Loucy (cell line): ENCODE results near the gene KSR1.

Source experiments
- H2AFZ ChIP-seq: fragments of 200-600 bp; sonication (generic); 2 replicates; pipeline ENCODE4 v1.6.0; 2016; ENCODE audit warnings: antibody characterized with exemption, mild to moderate bottlenecking, low read length, moderate library complexity
- H3F3A ChIP-seq: fragments of 200-600 bp; 2 replicates; pipeline ENCODE4 v1.6.0; 2016; ENCODE audit warnings: antibody characterized with exemption, low read depth, mild to moderate bottlenecking
- H3K27me3 ChIP-seq: fragments of 200-600 bp; sonication (generic); 2 replicates; pipeline ENCODE4 v1.6.1; 2014; ENCODE audit warnings: low read length, mild to moderate bottlenecking; ENCODE audit not compliant: insufficient read depth, poor library complexity, severe bottlenecking
- H3K36me3 ChIP-seq: fragments of 200-600 bp; sonication (generic); 2 replicates; pipeline ENCODE4 v1.6.1; 2016; ENCODE audit warnings: low read length; ENCODE audit not compliant: insufficient read depth
- H3K4me1 ChIP-seq: fragments of 200-600 bp; sonication (generic); 2 replicates; pipeline ENCODE4 v1.5.1; 2014; ENCODE audit warnings: low read length, mild to moderate bottlenecking; ENCODE audit not compliant: insufficient read depth, poor library complexity, severe bottlenecking
- H3K4me2 ChIP-seq: fragments of 200-600 bp; sonication (generic); 2 replicates; pipeline ENCODE4 v1.6.0; 2014; ENCODE audit warnings: antibody characterized with exemption, low read length, low read depth, mild to moderate bottlenecking; ENCODE audit not compliant: poor library complexity, severe bottlenecking
- H3K4me3 ChIP-seq: fragments of 200-600 bp; sonication (generic); 2 replicates; pipeline ENCODE4 v1.5.1; 2014; ENCODE audit warnings: low read length, mild to moderate bottlenecking, mixed read lengths; ENCODE audit not compliant: poor library complexity, severe bottlenecking
- H3K79me2 ChIP-seq: fragments of 200-600 bp; sonication (generic); 2 replicates; pipeline ENCODE4 v1.6.1; 2014; ENCODE audit warnings: low read length; ENCODE audit not compliant: insufficient read depth
- H3K9ac ChIP-seq: fragments of 200-600 bp; sonication (generic); 2 replicates; pipeline ENCODE4 v1.6.0; 2014; ENCODE audit warnings: mild to moderate bottlenecking, low read depth, low read length, moderate library complexity; ENCODE audit not compliant: poor library complexity, severe bottlenecking
- H3K9me2 ChIP-seq: fragments of 200-600 bp; sonication (generic); replicated peaks from 2 replicates; pipeline ENCODE4 v1.6.1; 2016; ENCODE audit warnings: low read depth, low read length, mixed read lengths
- H3K9me3 ChIP-seq: fragments of 200-600 bp; sonication (generic); 2 replicates; pipeline ENCODE4 v1.6.1; 2014; ENCODE audit warnings: mild to moderate bottlenecking, antibody characterized with exemption, low read length, low read depth; ENCODE audit not compliant: insufficient read depth
- H4K20me1 ChIP-seq: fragments of 200-600 bp; sonication (generic); 2 replicates; pipeline ENCODE4 v1.6.0; 2014; ENCODE audit warnings: antibody characterized with exemption, low read length, mild to moderate bottlenecking; ENCODE audit not compliant: insufficient read depth, poor library complexity, severe bottlenecking
- CTCF ChIP-seq: fragments of 200-600 bp; sonication (generic); conservative IDR thresholded peaks from 2 replicates; pipeline ENCODE4 v1.5.1; 2014; ENCODE audit warnings: mild to moderate bottlenecking, antibody characterized with exemption, low read length
- EZH2phosphoT487 ChIP-seq: fragments of 200-600 bp; IDR thresholded peaks from 2 replicates; pipeline ENCODE4 v1.6.1; 2018; ENCODE audit warnings: antibody characterized with exemption, mild to moderate bottlenecking, moderate library complexity, borderline replicate concordance

Gene KSR1

GRCh38 chr17:27618417-27618816 lies 162.2 kb downstream of the KSR1 start:
- Histone ChIP-seq H3K4me3 (no peak overlapping the region), H3K4me1 (peaks cover 36% of the 10 kb centered on the region), H3F3A (peaks cover 13% of the 10 kb centered on the region), H2AFZ (no peak overlapping the region), H3K27me3 (no peaks in the 10 kb centered on the region), H3K9me3 (no peaks in the 10 kb centered on the region), H3K36me3 (peaks cover 55% of the 10 kb centered on the region; the same call in 1 of the 2 replicates), H4K20me1 (no peaks in the 10 kb centered on the region), H3K79me2 (no peaks in the 10 kb centered on the region), H3K9me2 (no peaks in the 10 kb centered on the region), H3K9ac (no peak overlapping the region), H3K4me2 (no peak overlapping the region)
- TF ChIP-seq EZH2phosphoT487 (no peak), CTCF (no peak)

- no peak overlapping the region for H3K4me3 ChIP-seq
- no peaks in the 10 kb centered on the region for H3K9me2 ChIP-seq
- TF ChIP-seq EZH2phosphoT487: no peak
- no peak for TF ChIP-seq CTCF
- H3K27me3 ChIP-seq: no peaks in the 10 kb centered on the region
- peaks cover 17% of the 10 kb centered on the region for H3K4me1 ChIP-seq
- H3K9me3 ChIP-seq: no peaks in the 10 kb centered on the region
- peaks cover 11% of the 10 kb centered on the region for H3F3A ChIP-seq
- H3K36me3 ChIP-seq: peaks cover 54% of the 10 kb centered on the region; the same call in 1 of the 2 replicates
- H3K4me2 ChIP-seq: no peak overlapping the region
- H3K9ac ChIP-seq: no peak overlapping the region
- H2AFZ ChIP-seq: no peak overlapping the region
- H3K79me2 ChIP-seq: no peaks in the 10 kb centered on the region
- H4K20me1 ChIP-seq: no peaks in the 10 kb centered on the region
Observed at GRCh38 chr17:27620721-27621120, 164.5 kb downstream of the KSR1 start.

- peaks cover 9% of the 10 kb centered on the region for H3K4me1 ChIP-seq
Observed at GRCh38 chr17:27621536-27621935, 165.3 kb downstream of the KSR1 start.

More at GRCh38 chr17:27621536-27621935, 165.3 kb downstream of the KSR1 start:
- H4K20me1 ChIP-seq: no peaks in the 10 kb centered on the region
- no peak for TF ChIP-seq CTCF
- TF ChIP-seq EZH2phosphoT487: no peak
- H3F3A ChIP-seq: peaks cover 3% of the 10 kb centered on the region; the same call in 1 of the 2 replicates
- no peak overlapping the region for H3K4me3 ChIP-seq
- no peaks in the 10 kb centered on the region for H3K79me2 ChIP-seq
- H3K4me2 ChIP-seq: no peak overlapping the region
- no peak overlapping the region for H3K9ac ChIP-seq
- no peaks in the 10 kb centered on the region for H3K9me3 ChIP-seq
- no peaks in the 10 kb centered on the region for H3K9me2 ChIP-seq
- H2AFZ ChIP-seq: no peak overlapping the region
- peaks cover 54% of the 10 kb centered on the region; the same call in 1 of the 2 replicates for H3K36me3 ChIP-seq
- no peaks in the 10 kb centered on the region for H3K27me3 ChIP-seq
